GM18508 (cell line): Measurements from ENCODE around the gene DNASE1.
"Not testable (repeated sequence)": the region's sequence is repeated elsewhere in the genome, so short reads cannot be mapped to it uniquely, and the experiment has no call there.

Experiments used
- ATAC-seq: cut with Tn5 transposase; IDR thresholded peaks from one replicate; pipeline ENCODE4 v1.9.1; 2021; ENCODE audit warnings: moderate number of reproducible peaks; ENCODE audit not compliant: insufficient read depth, unreplicated experiment

DNASE1 gene, protein sequence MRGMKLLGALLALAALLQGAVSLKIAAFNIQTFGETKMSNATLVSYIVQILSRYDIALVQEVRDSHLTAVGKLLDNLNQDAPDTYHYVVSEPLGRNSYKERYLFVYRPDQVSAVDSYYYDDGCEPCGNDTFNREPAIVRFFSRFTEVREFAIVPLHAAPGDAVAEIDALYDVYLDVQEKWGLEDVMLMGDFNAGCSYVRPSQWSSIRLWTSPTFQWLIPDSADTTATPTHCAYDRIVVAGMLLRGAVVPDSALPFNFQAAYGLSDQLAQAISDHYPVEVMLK

DNA sequence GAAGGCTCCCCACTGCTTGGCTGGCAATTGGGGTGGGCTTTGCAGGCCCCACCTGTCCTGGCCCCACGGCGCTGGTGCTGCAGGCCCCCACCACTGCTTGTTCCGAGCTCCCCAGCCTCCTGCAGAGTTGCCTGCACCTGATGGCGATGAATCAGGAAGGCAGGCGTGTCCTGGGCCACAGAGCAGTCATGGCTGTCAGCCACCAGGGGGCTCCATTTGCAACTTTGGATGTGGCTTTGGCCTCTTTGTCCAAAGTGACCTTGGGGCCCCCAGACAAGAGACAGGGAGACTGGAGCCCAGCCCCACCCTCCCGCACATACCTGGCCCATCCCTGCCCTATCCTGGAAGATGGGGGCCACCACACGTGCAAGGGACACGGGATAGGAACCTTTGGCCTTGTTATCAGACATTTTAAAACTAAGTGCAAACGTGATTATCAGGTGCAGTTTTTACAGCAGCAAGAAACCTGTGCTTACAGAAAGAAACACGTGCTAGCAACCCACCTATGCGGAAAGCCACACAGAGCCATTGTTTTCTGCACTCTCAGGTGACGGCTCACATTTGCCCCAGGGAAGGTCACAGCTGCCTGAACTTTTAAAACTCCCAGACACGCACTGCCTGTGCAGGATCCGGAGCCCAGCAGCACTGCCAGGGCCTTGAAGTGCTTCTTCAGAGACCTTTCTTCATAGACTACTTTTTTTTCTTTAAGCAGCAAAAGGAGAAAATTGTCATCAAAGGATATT is at the start of gene DNASE1:
DNASE1 (plus strand) TSS at position 443 of the 743 bp plus-strand sequence. CDS start 683 bp downstream, outside the sequence.
- ATAC-seq = no peak

DNA sequence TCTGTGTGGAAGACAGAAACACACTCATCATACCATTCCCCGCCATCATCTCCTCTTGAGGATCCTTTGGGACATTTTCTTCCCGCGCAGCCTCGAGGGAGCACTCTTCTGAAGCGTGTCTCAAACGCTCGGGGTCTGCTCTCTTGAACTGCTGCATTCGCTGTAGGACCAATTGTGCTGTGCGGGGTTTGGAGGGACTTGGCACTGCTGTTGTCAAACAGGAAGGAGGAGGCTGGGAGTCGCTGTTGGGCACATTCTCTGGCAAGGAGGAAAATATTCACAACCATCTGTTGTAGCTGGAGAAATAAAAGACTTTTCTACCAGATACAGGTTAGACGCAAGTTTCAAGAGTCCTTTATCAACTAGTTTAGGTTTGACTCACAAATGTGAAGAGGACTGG is 48.0 kb upstream of the DNASE1 start:
- ATAC-seq = no peak

DNA sequence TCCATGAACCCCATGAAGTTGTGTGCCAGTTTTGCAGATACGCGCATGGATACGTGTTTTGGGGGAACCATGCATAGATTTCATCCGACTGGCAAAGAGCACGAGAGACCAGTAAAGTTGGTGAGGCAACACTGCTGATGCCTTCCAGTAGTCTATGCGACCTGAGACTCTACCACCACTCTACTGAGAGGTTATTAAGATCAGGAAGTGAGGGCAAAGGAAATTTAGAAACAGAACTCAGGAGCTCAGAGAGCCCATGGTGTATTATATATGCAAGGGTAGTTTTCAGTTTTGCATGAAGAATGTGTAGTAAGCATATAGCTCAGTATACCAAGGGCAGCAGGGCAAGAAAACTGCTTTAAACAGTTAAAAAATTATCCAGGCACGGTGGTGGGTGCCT is 47.3 kb upstream of the DNASE1 start:
- ATAC-seq = no peak

DNA sequence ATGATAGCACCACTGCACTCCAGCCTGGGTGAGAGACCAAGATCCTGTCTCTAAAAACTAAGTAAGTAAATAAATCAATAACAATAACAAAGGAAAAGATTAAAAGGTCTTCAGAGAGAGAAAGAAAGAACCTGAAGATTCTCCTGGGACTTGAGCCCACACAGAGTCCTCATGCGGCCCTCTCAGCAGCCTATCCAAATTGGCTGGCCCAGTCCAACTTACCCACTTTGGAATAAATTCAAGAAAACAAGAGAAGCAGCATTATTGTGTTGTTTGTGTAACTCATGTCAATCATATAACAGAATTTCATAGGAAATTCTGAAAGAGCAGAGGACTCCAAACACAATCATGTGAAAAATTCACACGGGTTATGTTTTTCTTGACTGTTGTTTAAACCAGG is 46.9 kb upstream of the DNASE1 start:
- ATAC-seq = no peak

DNA sequence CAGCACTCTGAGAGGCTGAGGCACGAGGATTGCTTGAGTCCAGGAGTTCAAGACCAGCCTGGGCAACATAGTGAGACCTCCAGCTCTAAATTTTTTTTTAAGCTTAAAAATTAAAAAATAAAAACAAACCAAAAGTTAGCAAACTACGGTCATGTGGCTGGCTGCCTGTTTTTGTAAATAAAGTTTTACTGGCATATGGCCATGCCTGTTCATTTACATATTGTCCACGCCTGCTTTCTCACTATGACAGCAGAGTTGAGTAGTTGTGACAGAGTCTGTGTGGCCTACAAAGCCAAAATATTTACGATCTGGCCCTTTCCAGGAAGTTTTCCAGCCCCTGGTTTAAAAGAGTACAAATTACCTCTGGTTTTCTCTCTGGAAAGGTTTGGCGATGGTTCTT is 46.4 kb upstream of the DNASE1 start:
- no peak for ATAC-seq

DNA sequence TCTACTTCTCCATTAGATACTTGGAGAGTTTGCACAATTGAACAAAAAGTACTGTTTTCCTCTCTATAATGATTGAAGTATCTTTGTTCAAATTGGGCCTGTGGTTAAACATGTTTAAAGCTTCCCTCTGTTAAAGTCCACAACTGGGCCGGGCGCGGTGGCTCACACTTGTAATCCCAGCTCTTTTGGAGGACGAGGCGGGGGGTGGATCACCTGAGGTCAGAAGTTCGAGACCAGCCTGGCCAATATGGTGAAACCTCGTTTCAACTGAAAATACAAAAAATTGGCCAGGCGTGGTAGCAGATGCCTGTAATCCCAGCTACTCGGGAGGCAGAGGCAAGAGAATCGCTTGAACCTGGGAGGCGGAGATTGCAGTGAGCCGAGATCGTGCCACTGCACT is 45.5 kb upstream of the DNASE1 start:
- not testable (repeated sequence) for ATAC-seq

DNA sequence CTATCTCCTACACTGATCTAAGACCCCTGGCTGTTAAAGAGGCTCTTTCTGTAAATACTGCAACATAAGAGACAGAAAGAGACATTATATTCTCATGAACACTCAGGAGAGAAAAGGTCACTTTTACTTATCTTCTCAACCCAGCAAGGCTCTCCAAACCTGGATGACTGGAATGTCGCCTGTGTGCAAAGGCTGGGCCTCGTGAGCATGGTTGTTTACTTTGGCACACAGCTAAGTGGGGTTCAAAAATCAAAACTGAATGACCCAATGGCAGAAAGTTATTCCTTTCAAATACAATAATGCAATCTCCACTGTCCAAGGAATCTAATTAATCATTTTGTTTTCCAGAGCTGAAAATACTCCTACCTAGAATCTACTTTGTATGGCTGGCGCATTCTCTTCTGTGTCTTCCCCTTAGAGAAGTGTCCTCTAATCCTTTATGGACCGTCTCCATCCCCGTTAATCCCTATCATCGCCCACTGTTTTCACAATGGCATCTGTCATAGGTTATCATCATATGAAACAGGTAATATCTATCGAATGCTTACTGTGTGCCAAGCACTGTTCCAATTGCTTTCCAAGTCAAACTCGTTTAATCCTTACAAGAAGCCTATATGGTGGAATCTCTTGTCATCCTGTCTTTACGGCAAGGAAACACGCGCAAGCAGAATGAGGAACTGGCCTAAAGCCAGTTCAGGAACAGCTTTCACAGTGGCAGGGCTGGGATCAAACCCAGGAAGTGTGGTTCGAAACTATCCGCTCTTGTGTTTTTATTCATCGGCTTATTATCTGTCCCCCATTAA is 44.4 kb upstream of the DNASE1 start:
- no peak for ATAC-seq

DNA sequence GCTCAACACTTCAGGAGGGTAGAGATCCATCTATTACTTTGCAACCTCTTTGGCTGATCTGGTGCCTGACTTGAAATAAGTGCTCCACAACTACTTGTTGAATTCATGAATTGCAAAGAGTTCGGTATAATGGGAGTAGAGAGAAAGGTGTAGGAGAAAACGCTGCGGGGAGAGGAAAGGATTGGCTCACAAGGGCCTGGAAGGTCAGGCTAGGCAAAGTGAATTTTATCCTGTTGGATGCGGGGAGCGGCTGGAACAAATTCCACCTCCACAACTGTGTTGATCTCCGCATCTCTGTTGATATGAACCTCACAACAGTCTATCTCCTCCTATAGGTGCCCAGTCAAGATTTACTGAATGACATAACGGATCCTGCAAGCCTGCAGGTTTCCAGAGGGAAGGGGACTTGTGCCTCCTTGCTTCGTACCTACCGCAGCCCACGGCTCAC is 43.8 kb upstream of the DNASE1 start:
- ATAC-seq = no peak

DNA sequence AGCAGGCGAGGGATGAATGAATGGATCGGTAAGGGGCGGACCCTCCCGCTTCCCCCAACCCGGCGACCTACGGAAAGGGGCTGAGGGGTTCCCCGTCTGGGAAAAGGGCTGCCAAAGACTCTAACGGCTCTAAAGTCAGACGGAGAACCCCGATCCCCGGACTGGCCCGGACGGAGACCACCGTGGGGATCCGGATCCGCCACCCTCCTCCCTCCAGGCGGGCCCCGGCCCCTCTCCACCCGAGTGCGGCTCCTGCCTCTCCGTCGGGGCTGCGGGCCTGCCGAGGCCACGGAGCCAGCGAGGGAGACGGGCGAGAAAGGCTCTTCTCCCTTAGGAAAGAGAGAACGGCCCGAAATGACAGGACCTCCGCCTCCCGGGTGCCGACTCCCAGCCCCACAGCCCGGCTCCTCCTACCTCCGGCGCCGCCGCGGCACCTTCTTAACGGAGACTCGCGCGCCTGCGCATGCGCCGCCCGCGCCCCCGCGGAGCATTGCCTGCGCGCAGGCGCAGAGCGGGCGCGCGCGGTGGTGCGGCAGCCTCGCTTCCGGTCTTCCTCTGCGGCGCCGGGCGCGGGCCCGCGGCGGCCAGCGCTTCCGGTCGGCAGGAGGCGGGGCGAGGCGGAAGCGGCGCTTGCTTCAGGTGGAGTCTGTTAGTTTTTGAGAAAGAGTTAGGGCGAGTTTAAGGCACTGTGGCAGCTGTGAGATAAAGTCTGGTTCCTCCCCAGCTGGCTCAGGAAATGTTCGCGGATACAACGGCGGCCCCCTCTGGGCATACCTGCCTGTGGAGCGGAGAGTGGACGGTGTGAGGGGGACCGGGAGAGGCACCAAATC is 43.1 kb upstream of the DNASE1 start, which contains the start of gene SLX4:
SLX4 (minus strand) TSS at position 461 of the 830 bp plus-strand sequence. CDS start 2,642 bp downstream, outside the sequence.
- ATAC-seq = no peak

DNA sequence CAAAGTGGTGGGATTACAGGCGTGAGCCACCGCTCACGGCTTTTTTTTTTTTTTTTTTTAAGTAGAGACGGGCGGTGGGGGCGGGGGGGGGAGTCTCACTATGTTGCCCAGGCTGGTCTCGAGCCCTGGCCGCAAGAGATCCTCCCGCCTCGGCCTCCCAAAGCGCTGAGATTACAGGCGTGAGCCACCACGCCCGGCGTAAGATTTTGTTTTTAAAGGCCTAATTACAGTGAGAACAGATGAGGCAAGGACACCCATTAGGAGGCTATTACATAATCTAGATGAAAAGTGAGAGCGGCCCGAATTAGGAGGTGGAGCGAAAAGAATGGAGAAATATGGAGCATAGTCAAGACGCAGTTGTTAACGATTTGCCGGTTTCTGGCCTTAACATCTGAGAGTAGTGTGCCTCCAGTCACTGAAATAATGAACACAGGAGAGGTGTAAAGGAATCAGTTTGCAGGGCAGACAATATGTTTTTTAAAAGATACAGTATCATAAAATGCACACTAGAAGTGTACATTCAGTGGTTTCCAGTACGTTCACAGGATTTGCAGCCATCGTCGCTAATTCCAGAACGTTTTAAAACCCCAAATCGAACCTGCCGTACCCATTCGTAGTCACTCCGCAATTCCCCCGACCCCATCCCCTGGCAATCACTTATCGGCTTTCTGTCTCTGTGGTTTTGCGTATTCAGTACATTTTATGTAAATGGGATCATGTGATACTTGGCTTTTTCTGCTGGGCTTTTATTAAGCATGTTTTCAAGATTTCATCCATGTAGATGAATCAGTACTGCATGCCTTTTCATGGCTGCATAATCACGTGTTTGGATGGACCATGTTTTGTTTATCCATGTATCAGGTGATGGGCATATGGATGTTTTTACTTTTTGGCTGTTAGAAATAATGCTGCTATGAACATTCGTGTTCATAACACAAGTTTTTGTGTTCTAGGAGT is 41.7 kb upstream of the DNASE1 start:
- no peak for ATAC-seq

DNA sequence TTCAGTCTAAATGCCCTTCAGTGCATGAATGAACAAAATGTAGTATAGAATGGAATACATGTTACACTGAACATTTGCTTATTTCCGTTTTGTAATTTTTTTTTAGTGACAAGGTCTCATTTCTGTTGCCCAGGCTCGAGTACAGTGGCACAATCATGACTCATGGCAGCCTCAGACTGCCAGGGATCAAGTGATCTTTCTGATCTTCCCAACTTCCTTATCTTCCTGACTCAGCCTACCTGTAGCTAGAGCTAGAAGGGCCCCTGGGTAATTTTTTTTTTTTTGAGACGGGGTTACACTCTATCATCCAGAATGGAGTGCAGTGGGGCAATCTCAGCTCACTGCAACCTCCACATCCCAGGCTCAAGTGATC is 35.7 kb upstream of the DNASE1 start:
- ATAC-seq = no peak

DNA sequence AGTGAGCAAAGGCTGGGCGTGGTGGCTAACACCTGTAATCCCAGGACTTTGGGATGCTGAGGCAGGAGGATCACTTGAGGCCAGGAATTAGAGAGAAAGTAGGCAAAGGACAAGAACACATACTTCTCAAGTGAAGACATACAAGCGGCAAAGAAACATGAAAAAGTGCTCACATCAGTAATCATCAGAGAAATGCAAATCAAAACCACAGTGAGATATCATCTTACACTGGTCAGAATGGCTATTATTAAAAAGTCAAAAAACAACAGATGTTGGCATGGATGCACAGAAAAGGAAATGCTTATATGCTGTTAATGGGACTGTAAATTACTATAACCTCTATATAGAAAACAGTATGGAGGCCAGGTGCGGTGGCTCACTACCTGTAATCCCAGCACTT is 30.8 kb upstream of the DNASE1 start:
- no peak for ATAC-seq

DNA sequence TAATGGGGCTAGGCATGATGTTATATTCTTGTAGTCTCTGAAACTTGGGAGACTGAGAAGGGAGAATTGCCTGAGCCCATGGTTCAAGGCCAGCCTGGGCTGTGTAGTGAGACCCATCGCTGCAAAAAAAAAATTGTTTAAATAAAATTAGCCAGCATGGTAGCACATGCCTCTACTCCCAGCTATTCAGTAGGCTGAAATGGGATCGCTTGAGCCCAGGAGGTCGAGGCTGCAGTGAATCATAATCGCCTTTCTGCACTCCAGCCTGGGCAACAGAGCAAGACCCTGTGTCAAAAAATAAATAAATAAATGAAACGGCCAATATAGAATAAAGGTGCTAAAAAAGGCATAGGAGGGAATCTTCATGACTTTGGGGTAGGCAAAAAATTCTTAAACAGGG is 29.2 kb upstream of the DNASE1 start:
- no peak for ATAC-seq

DNA sequence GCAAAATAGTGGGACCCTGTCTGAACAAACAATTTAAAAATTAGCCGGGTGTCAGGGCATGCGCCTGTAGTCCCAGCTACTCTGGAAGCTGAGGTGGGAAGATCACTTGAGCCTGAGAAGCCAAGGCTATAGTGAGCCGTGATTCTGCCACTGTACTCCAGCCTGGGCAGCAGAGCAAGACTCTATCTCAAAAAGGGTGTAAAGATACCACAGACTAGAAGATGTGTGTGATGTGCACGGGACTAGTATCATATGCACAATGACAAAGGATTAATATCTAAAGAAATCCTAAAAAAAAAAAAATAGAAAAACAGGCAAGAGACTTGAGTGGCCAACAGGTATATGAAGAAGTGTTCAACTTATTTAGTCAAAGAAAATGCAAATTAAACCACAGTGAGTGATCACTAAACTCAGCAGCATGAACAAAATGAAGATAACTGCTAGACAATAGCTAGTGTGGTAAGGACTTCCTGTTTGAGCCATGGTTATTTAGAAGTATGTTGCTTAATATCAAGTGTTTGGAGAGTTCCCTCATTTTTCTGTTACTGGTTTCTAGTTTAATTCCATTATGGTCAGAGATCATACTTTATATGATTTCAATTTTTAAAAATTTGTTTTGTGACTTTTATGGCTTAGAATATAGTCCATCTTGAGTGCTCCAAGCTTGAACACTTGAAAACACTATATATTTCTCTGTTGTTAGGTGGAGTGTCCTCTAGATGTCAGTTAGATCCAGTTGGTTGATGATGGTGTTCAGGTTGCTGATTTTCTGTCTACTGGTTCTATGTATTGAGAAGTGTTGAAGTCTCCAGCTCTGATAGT is 28.4 kb upstream of the DNASE1 start:
- no peak for ATAC-seq

DNA sequence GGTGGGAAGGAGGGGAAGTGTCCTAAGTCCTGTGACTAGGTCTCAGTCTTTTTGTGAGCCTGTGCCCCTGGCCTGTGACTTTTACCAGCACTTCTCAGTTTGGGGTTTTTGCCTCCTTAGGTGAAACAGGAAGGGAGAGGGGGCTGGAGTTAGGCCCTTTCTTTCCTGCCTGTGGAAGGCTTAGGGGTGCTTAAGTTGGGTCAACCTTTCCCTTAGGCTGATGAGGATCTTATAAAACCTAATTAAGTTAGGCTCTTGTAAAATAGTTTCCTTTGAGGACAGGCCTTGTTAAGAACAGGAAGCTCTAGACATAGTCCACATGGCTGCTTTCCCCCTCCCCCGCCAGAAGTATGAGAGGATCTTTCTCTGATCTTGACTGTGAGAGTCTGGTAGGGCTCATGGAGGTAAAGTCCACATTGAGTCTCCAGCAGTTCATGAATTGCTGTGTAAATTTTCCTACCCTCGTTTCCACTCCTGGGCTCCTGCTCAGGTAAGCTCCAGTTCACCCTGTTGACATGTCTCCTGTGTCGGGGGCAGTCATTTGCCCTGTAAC is 17.0 kb upstream of the DNASE1 start:
- no peak for ATAC-seq

DNA sequence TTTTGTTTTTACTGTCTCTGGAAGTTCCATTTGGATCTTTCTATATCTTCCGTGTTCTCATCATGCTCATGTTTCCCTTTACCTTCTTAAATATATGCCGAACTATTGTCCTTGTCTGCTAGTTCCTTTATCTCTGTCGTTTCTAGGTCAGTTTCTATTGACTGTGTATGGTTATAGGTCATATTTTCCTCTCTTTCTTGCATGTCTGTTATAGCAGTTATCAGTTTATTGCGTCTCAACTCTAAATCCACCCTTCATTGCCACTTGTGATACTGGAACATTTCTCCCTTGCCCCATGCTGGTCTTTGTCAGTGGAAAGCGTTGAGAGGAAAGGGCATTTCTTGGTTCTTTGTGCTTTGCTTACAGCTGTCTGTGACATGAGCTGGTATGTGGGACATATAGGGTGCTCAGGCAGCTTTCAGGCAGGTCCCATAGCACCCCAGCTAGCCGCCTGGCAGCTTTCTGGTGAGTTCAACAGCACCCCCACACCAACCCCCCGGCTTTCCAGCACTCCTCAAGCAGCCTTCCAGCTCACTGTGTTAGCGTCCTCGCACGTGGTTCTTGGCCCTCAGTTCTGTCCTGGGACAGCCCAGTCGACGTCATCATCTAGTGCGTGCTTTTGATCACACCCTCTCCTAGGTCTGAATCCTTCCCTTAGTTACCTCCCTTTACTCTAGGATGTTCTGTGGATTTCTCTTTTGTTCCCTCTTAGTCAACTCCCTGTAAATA is 15.4 kb upstream of the DNASE1 start:
- no peak for ATAC-seq

DNA sequence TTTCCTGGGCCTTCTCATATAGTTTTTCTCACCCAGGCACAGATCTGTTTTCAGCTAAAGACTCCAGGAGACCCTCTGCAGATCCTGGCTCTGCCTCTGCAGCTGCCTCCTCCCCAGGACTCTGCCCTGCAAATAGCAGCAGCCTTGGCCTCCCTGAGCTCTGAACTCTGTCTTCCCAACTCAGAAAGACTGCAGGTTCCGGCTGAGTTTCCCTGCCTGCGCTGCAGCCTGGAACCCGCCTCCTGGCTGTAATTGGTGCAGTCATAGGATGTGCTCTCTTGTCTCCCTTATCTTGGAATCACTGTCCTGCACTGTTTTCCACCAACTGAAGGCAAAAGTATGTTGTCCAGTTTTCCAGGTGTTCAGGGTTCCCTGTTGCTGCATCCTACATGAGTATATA is 14.3 kb upstream of the DNASE1 start:
- ATAC-seq = no peak
